Measurements from ENCODE around the gene CACFD1. TPM values are rescaled to one million over a fixed set of nuclear protein-coding genes. Genes with fewer than 3 reads are reported as not detected.

CACFD1 gene
- total and polyA plus RNA-seq, 2 of the 4 experiments (the other 2 are of a cell fraction) = 2.0 to 6.6 TPM

DNA sequence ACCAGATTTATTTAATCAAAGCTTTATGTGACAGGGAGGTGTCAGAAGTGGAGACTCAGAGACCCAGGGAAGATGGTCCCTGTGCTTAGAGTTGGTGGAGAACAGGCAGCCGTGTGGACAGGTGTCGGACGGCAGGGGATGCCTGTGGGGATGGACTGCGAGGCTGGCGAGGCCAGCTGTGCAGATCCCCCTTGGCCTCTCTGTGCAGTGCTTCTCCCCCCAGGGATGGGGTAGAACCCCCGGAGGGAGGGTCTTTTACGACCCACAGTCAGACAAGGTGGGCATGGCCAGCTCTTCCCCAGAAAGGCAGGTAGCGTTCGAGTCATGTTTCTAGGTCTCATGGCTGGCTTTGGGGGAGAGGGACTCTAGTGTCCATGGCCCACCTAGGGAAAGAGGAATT, 23.8 kb downstream of the CACFD1 start:
- no TSS peak for BruUV-seq (replicated peaks)
- H3K27ac ChIP-seq (ENCODE audit: insufficient read depth, low read length) = no peak overlapping the region
- no peaks in the 10 kb centered on the region for H3K36me3 ChIP-seq (ENCODE audit: control insufficient read depth, insufficient read depth, low read length)
- H4K8ac ChIP-seq (ENCODE audit: low read depth in 2 of 2, low read length in 2 of 2) = no peak overlapping the region
- POLR2A ChIA-PET (ENCODE audit: unreplicated experiment) = no interaction called here
- no peak overlapping the region for H2AK9ac ChIP-seq (replicated peaks; ENCODE audit: low read depth, low read length, poor library complexity)
- ATAC-seq (ENCODE audit: low read depth) (no peak), DNase-seq (no peak)
- intact Hi-C loops (cut with micrococcal nuclease) (no loop called here), in situ Hi-C loops (cut with MboI; ENCODE audit: low sequenced_read_pairs) (loop anchor here (5.0 to 25.0 kb wide), 3 partner anchors 79 to 446 kb away; partner anchors contain the start of gene GTF3C5), dilution Hi-C loops (cut with HindIII; ENCODE audit: low sequenced_read_pairs, unreplicated experiment) (no loop called here)
- WGBS, 2 experiments (ENCODE audit: extremely low coverage in 2 of 2, insufficient read length in 1 of 2) = 92% methylated on average over 5 of the region's 9 CpGs; no CpG with 5 or more reads in 1 of the 2 experiments
- H3K9me3 ChIP-seq (ENCODE audit: control insufficient read depth, insufficient read depth, low read length) = no peaks in the 10 kb centered on the region
- H2BK120ac ChIP-seq (ENCODE audit: low read depth, low read length) = no peak overlapping the region
- H3K4me3 ChIP-seq (ENCODE audit: insufficient read depth, low read depth, low read length) = no peak overlapping the region
- H3K79me1 ChIP-seq (ENCODE audit: low read depth in 1 of 2, low read length in 2 of 2) = 0 out of 4 replicates have a peak, but pooled peaks cover 0 to 2% of the 10 kb centered on the region in 2 experiments
- H3K9ac ChIP-seq (ENCODE audit: low read depth, low read length) = no peak overlapping the region
- no peak overlapping the region for H3K23ac ChIP-seq (ENCODE audit: low read depth, low read length)
- H3K14ac ChIP-seq (replicated peaks; ENCODE audit: low read depth, low read length) = no peak overlapping the region
- H3K4me2 ChIP-seq (ENCODE audit: low read depth, low read length) = no peak overlapping the region
- H3K27me3 ChIP-seq (ENCODE audit: control insufficient read depth, insufficient read depth, low read length) = peaks cover 2% of the 10 kb centered on the region; the same call in 1 of the 2 replicates
- no peak overlapping the region for H4K91ac ChIP-seq (ENCODE audit: insufficient read depth, low read depth, low read length)
- no peak overlapping the region for H3K56ac ChIP-seq (ENCODE audit: extremely low read depth, insufficient read depth, low read length)
- H3K4ac ChIP-seq (ENCODE audit: low read depth, low read length) = no peak overlapping the region
- H3K4me1 ChIP-seq (ENCODE audit: control insufficient read depth, insufficient read depth, low read length) = no peaks in the 10 kb centered on the region
- no peak overlapping the region for H2BK5ac ChIP-seq (ENCODE audit: low read depth, low read length, poor library complexity, severe bottlenecking)
- TF ChIP-seq NFE2L2 (IDR thresholded peaks at IDR 0.05; ENCODE audit: low read depth, low read length) = no peak
- TF ChIP-seq, protein P1, sequence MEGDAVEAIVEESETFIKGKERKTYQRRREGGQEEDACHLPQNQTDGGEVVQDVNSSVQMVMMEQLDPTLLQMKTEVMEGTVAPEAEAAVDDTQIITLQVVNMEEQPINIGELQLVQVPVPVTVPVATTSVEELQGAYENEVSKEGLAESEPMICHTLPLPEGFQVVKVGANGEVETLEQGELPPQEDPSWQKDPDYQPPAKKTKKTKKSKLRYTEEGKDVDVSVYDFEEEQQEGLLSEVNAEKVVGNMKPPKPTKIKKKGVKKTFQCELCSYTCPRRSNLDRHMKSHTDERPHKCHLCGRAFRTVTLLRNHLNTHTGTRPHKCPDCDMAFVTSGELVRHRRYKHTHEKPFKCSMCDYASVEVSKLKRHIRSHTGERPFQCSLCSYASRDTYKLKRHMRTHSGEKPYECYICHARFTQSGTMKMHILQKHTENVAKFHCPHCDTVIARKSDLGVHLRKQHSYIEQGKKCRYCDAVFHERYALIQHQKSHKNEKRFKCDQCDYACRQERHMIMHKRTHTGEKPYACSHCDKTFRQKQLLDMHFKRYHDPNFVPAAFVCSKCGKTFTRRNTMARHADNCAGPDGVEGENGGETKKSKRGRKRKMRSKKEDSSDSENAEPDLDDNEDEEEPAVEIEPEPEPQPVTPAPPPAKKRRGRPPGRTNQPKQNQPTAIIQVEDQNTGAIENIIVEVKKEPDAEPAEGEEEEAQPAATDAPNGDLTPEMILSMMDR (conservative IDR thresholded peaks at IDR 0.05; ENCODE audit: low read depth, low read length) = no peak
- TF ChIP-seq RFX5 (IDR thresholded peaks at IDR 0.05; ENCODE audit: low read depth, low read length) = no peak
- no peak for TF ChIP-seq POLR2A (IDR thresholded peaks at IDR 0.05; ENCODE audit: low read depth, low read length)
- TF ChIP-seq, protein P2, sequence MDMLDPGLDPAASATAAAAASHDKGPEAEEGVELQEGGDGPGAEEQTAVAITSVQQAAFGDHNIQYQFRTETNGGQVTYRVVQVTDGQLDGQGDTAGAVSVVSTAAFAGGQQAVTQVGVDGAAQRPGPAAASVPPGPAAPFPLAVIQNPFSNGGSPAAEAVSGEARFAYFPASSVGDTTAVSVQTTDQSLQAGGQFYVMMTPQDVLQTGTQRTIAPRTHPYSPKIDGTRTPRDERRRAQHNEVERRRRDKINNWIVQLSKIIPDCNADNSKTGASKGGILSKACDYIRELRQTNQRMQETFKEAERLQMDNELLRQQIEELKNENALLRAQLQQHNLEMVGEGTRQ (IDR thresholded peaks at IDR 0.05; ENCODE audit: low read depth, low read length) = no peak
- no peak for TF ChIP-seq FOS (IDR thresholded peaks at IDR 0.05; ENCODE audit: low read depth, low read length)
- no peak overlapping the region for H2AFZ ChIP-seq (replicated peaks; ENCODE audit: low read length, poor library complexity)
- H2BK20ac ChIP-seq (ENCODE audit: low read depth, low read length) = no peak overlapping the region
- CTCF ChIA-PET = no interaction called here
- no peak overlapping the region for H2BK15ac ChIP-seq (ENCODE audit: low read depth, low read length)
- no peaks in the 10 kb centered on the region for H4K20me1 ChIP-seq (ENCODE audit: insufficient read depth, low read length)
- no peak overlapping the region for H4K5ac ChIP-seq (ENCODE audit: low read depth, low read length)
- no peaks in the 10 kb centered on the region for H3K9me1 ChIP-seq (ENCODE audit: insufficient read depth, low read length)
- H3K18ac ChIP-seq (ENCODE audit: low read depth, low read length) = no peak overlapping the region
- H2AK5ac ChIP-seq (ENCODE audit: low read depth, low read length) = no peak overlapping the region

Measured in IMR-90 (cell line).